Sigmoid colon (tissue), 3 donors: ENCODE measurements around the gene UNC13C.

Source experiments
- CTCF ChIP-seq, 4 experiments: fragments of 450-650 bp in 3 of 4; fragments of 200-600 bp in 1 of 4; IDR thresholded peaks; one replicate each; pipeline ENCODE4 v1.5.1; 2016 to 2019; ENCODE audit warnings: antibody characterized with exemption in 4 of 4, mild to moderate bottlenecking in 3 of 4, moderate library complexity in 2 of 4
- POLR2A ChIP-seq, 2 donors: fragments of 450-650 bp; IDR thresholded peaks; one replicate each; pipeline ENCODE4 v1.6.1; 2016; ENCODE audit warnings: antibody characterized with exemption in 2 of 2, mild to moderate bottlenecking in 2 of 2, moderate library complexity in 2 of 2

GRCh38 chr15:54594115-54594514 lies 615.9 kb downstream of the UNC13C start:
- TF ChIP-seq POLR2A (IDR thresholded peaks at IDR 0.05): no peak
- no peak for TF ChIP-seq CTCF (IDR thresholded peaks at IDR 0.05)
